CD14-positive monocyte (primary cell): ENCODE results near the gene ZWILCH. TPM values are rescaled to one million over a fixed set of nuclear protein-coding genes. Genes with fewer than 3 reads are reported as not detected.

Source experiments
- DNase-seq, 3 donors: peaks; one replicate each; pipeline ENCODE4 v3.0.0-alpha.2; 2011 to 2022
- H2AFZ ChIP-seq: 2 replicates; pipeline ENCODE4 v1.6.0; 2012; ENCODE audit warnings: mild to moderate bottlenecking, low read depth, low read length, inconsistent platforms; ENCODE audit not compliant: insufficient read depth, poor library complexity, severe bottlenecking
- H3K27ac ChIP-seq, 2 donors: 1 replicate in 1 of 2; 2 replicates in 1 of 2; pipeline ENCODE4 v1.5.1; 2012 to 2013; ENCODE audit warnings: low read length in 2 of 2, control low read depth in 1 of 2, inconsistent platforms in 1 of 2, low read depth in 1 of 2, mild to moderate bottlenecking in 1 of 2
- H3K27me3 ChIP-seq, 2 donors: one replicate each; pipeline versions ENCODE4 v1.6.0 to v1.6.1; 2011 to 2013; ENCODE audit warnings: low read length in 2 of 2; ENCODE audit not compliant: control insufficient read depth in 2 of 2, insufficient read depth in 2 of 2
- H3K36me3 ChIP-seq, 2 donors: replicated peaks in 1 of 2; 1 replicate in 1 of 2; 2 replicates in 1 of 2; pipeline versions ENCODE4 v1.5.1 to v1.6.1; 2012 to 2013; ENCODE audit warnings: low read length in 2 of 2, control low read depth in 1 of 2, inconsistent platforms in 1 of 2, mild to moderate bottlenecking in 1 of 2; ENCODE audit not compliant: insufficient read depth in 2 of 2, control insufficient read depth in 1 of 2
- H3K4me1 ChIP-seq, 2 donors: 1 replicate in 1 of 2; 2 replicates in 1 of 2; pipeline versions ENCODE4 v1.5.1 to v1.6.1; 2012 to 2013; ENCODE audit warnings: low read length in 2 of 2, control low read depth in 1 of 2, inconsistent platforms in 1 of 2, mild to moderate bottlenecking in 1 of 2, moderate library complexity in 1 of 2; ENCODE audit not compliant: insufficient read depth in 2 of 2, control insufficient read depth in 1 of 2
- H3K4me2 ChIP-seq: replicated peaks from 2 replicates; pipeline ENCODE3; 2012; ENCODE audit warnings: low read length, moderate library complexity, mild to moderate bottlenecking; ENCODE audit not compliant: poor library complexity, severe bottlenecking; ENCODE audit errors: extremely low read depth
- H3K4me3 ChIP-seq, 3 experiments: fragments of 200-600 bp in 1 of 3; sonication (generic) in 1 of 3; replicated peaks in 1 of 3; 1 replicate in 2 of 3; 2 replicates in 1 of 3; pipeline ENCODE4 v1.5.1; 2011 to 2013; ENCODE audit warnings: low read length in 3 of 3, mild to moderate bottlenecking in 3 of 3, control low read depth in 2 of 3, low read depth in 2 of 3, inconsistent platforms in 1 of 3, moderate library complexity in 1 of 3
- H3K79me2 ChIP-seq: 2 replicates; pipeline ENCODE4 v1.6.0; 2012; ENCODE audit warnings: mild to moderate bottlenecking, control low read depth, inconsistent platforms, low read length, moderate library complexity; ENCODE audit not compliant: insufficient read depth
- H3K9ac ChIP-seq: 2 replicates; pipeline ENCODE4 v1.6.0; 2017; ENCODE audit warnings: low read length, mild to moderate bottlenecking; ENCODE audit not compliant: insufficient read depth, poor library complexity, severe bottlenecking
- H3K9me3 ChIP-seq, 2 donors: replicated peaks in 1 of 2; 1 replicate in 1 of 2; 2 replicates in 1 of 2; pipeline versions ENCODE4 v1.5.1 to v1.6.1; 2012 to 2013; ENCODE audit warnings: low read length in 2 of 2, control low read depth in 1 of 2; ENCODE audit not compliant: control insufficient read depth in 1 of 2, insufficient read depth in 1 of 2
- H4K20me1 ChIP-seq: 2 replicates; pipeline ENCODE4 v1.6.0; 2012; ENCODE audit warnings: mild to moderate bottlenecking, low read length, control low read depth, moderate library complexity; ENCODE audit not compliant: insufficient read depth
- H3K27ac Mint-ChIP-seq, 7 donors: one replicate each; pipeline ENCODE4 v1.8.0; 2020; ENCODE audit warnings: mild to moderate bottlenecking in 7 of 7, mixed read lengths in 7 of 7, moderate library complexity in 6 of 7, inconsistent platforms in 2 of 7
- H3K27me3 Mint-ChIP-seq, 3 donors: one replicate each; pipeline ENCODE4 v1.8.0; 2021 to 2022; ENCODE audit warnings: low read depth in 3 of 3, mild to moderate bottlenecking in 3 of 3, mixed read lengths in 3 of 3, moderate library complexity in 3 of 3, inconsistent platforms in 1 of 3
- H3K36me3 Mint-ChIP-seq, 2 donors: one replicate each; pipeline ENCODE4 v1.8.0; 2020; ENCODE audit warnings: mixed read lengths in 2 of 2, inconsistent platforms in 1 of 2, mild to moderate bottlenecking in 1 of 2
- H3K4me1 Mint-ChIP-seq: one replicate; pipeline ENCODE4 v1.8.0; 2020; ENCODE audit warnings: mild to moderate bottlenecking, mixed read lengths
- H3K4me3 Mint-ChIP-seq, 2 donors: one replicate each; pipeline ENCODE4 v1.8.0; 2020; ENCODE audit warnings: mild to moderate bottlenecking in 2 of 2, mixed read lengths in 2 of 2, moderate library complexity in 1 of 2
- H3K9me3 Mint-ChIP-seq, 7 donors: one replicate each; pipeline ENCODE4 v1.8.0; 2020 to 2022; ENCODE audit warnings: mixed read lengths in 7 of 7, mild to moderate bottlenecking in 6 of 7, moderate library complexity in 6 of 7, inconsistent platforms in 2 of 7
- WGBS: methylation state at CpG from one replicate; pipeline ENCODE4 v1.1.5; 2013; ENCODE audit warnings: missing lambda C conversion rate; ENCODE audit not compliant: insufficient coverage; 5-methylcytosine and 5-hydroxymethylcytosine counted together
- intact Hi-C, 2 donors: fragments of 100-400 bp; cut with micrococcal nuclease; formaldehyde crosslinking; loops; one replicate each; pipeline versions ENCODE4 v1.15.0 to v1.15.1; 2023
- polyA plus RNA-seq, 3 donors: library from polyadenylated mRNA; depleted of rRNA in 1 of 3; unstranded in 2 of 3; stranded (reverse) in 1 of 3; fragments of 300-500 nt in 2 of 3; fragments of >200 nt in 1 of 3; fragmentation: Illumina TruSeq in 2 of 3; gene quantifications; 1 replicate in 2 of 3; 2 replicates in 1 of 3; pipeline ENCODE4 v1.2.3, GENCODE V29; 2012 to 2021
- TF ChIP-seq, protein P1 (sequence below): fragments of 200-600 bp; IDR thresholded peaks from one replicate; pipeline ENCODE4 v1.8.0; 2022; ENCODE audit warnings: antibody characterized with exemption, mild to moderate bottlenecking

The ZWILCH gene
- polyA plus RNA-seq, 3 donors: 1.4 to 3.1 (median 2.4) TPM

DNA sequence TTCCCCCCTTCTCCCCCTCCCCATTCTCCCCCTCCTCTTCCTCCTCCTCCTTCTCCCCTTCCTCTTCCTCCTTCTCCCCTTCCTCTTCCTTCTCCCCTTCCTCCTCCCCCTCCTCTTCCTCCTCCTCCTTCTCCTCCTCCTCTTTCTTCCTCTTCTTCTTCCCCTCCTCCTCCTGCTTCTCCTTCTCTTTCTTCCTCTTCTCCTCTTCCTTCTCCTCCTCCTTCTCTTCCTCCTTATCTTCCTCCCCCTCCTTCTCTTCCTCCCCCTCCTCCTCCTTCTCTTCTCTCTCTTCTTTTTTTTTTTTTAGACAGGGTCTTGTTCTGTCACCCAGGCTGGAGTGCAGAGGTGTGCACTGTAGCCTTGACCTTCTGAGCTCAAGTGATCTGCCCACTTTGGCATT lies 81.9 kb downstream of the ZWILCH start:
- no peak overlapping the region for H3K27ac ChIP-seq
- no peak overlapping the region for H3K9ac ChIP-seq
- Mint-ChIP-seq H3K9me3 (peaks cover 0 to 6% (median 2%) of the 10 kb centered on the region in 7 donors), H3K36me3 (no peaks in the 10 kb centered on the region), H3K4me3 (no peak overlapping the region), H3K27me3 (peaks cover 5% of the 10 kb centered on the region in 3 donors), H3K27ac (no peak overlapping the region), H3K4me1 (peaks cover 8% of the 10 kb centered on the region)
- intact Hi-C loops: no loop called here
- H3K79me2 ChIP-seq: no peaks in the 10 kb centered on the region
- TF ChIP-seq, protein P1, sequence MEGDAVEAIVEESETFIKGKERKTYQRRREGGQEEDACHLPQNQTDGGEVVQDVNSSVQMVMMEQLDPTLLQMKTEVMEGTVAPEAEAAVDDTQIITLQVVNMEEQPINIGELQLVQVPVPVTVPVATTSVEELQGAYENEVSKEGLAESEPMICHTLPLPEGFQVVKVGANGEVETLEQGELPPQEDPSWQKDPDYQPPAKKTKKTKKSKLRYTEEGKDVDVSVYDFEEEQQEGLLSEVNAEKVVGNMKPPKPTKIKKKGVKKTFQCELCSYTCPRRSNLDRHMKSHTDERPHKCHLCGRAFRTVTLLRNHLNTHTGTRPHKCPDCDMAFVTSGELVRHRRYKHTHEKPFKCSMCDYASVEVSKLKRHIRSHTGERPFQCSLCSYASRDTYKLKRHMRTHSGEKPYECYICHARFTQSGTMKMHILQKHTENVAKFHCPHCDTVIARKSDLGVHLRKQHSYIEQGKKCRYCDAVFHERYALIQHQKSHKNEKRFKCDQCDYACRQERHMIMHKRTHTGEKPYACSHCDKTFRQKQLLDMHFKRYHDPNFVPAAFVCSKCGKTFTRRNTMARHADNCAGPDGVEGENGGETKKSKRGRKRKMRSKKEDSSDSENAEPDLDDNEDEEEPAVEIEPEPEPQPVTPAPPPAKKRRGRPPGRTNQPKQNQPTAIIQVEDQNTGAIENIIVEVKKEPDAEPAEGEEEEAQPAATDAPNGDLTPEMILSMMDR: no peak
- H3K36me3 ChIP-seq: no peaks in the 10 kb centered on the region
- H3K9me3 ChIP-seq: peaks cover 0 to 2% of the 10 kb centered on the region in 2 donors
- no peak overlapping the region for H3K4me3 ChIP-seq
- H3K27me3 ChIP-seq: no peaks in the 10 kb centered on the region
- H2AFZ ChIP-seq: no peak overlapping the region
- H4K20me1 ChIP-seq: no peaks in the 10 kb centered on the region
- H3K4me2 ChIP-seq: no peak overlapping the region
- DNase-seq: no peak
- peaks cover 0 to 6% of the 10 kb centered on the region in 2 donors for H3K4me1 ChIP-seq

DNA sequence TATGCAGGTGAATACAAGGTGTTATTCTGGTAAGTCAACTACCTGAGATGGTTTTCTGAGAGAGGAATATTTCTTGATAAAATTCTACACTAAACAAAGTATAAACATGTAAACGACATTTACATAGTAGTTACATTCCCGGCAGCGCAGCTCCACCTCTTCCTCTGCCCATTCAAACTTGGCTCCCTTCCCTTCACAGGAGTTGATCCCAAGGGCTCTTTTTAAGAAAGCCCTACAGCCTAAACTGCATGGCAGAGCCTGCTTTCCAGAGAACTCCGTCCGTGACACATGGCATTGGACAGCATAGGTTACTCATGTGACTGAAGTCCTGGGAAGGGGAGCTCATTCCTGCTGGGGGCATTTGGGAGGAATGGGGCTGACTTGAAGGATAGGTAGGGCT lies 82.6 kb downstream of the ZWILCH start:
- Histone ChIP-seq H3K27me3 (no peaks in the 10 kb centered on the region), H3K79me2 (no peaks in the 10 kb centered on the region), H4K20me1 (no peaks in the 10 kb centered on the region), H3K4me3 (no peak overlapping the region), H2AFZ (no peak overlapping the region), H3K4me2 (no peak overlapping the region), H3K9me3 (no peaks in the 10 kb centered on the region), H3K36me3 (no peaks in the 10 kb centered on the region), H3K4me1 (no peaks in the 10 kb centered on the region), H3K27ac (no peak overlapping the region), H3K9ac (peak overlapping the region; percentile 15)
- Mint-ChIP-seq H3K4me3 (no peak overlapping the region), H3K9me3 (peaks cover 0 to 5% (median 0%) of the 10 kb centered on the region in 7 donors), H3K27me3 (peaks cover 4 to 5% (median 5%) of the 10 kb centered on the region in 3 donors), H3K4me1 (peaks cover 6% of the 10 kb centered on the region), H3K36me3 (no peaks in the 10 kb centered on the region), H3K27ac (no peak overlapping the region)
- no peak for DNase-seq
- 84% methylated on average over 5 of the region's 5 CpGs for WGBS
- TF ChIP-seq, protein P1: no peak
- intact Hi-C loops: no loop called here
